Astrocyte (in vitro differentiated cells and primary cell): ENCODE results near the gene NYNRIN. TPM values are rescaled to one million over a fixed set of nuclear protein-coding genes. Genes with fewer than 3 reads are reported as not detected.
"Not testable (repeated sequence)": the region's sequence is repeated elsewhere in the genome, so short reads cannot be mapped to it uniquely, and the experiment has no call there.

Experiments
- DNase-seq: peaks from one replicate; pipeline ENCODE4 v3.0.0-alpha.2; 2010; ENCODE audit warnings: low read depth
- FAIRE-seq: peaks from 2 replicates; lab custom pipeline; 2011; peaks lifted over from hg19 to GRCh38; lab: Jason Lieb, UNC
- H2AFZ ChIP-seq: 2 replicates; pipeline ENCODE4 v1.6.0; 2012; ENCODE audit warnings: low read depth, low read length, inconsistent platforms
- H3K27ac ChIP-seq: 2 replicates; pipeline ENCODE4 v1.5.1; 2011; ENCODE audit warnings: low read depth, low read length, inconsistent platforms
- H3K27me3 ChIP-seq: 2 replicates; pipeline ENCODE4 v1.6.0; 2011; ENCODE audit warnings: low read length, inconsistent platforms; ENCODE audit not compliant: insufficient read depth
- H3K36me3 ChIP-seq: 2 replicates; pipeline ENCODE4 v1.5.1; 2011; ENCODE audit warnings: low read length, inconsistent platforms; ENCODE audit not compliant: insufficient read depth
- H3K4me1 ChIP-seq: 2 replicates; pipeline ENCODE4 v1.5.1; 2011; ENCODE audit warnings: low read length, inconsistent platforms; ENCODE audit not compliant: insufficient read depth
- H3K4me2 ChIP-seq: 2 replicates; pipeline ENCODE4 v1.6.0; 2012; ENCODE audit warnings: low read length, inconsistent platforms
- H3K4me3 ChIP-seq: 2 replicates; pipeline ENCODE4 v1.5.1; 2011; ENCODE audit warnings: low read depth, mild to moderate bottlenecking, low read length, inconsistent platforms; ENCODE audit not compliant: insufficient read depth
- H3K79me2 ChIP-seq: 2 replicates; pipeline ENCODE4 v1.6.0; 2012; ENCODE audit warnings: mild to moderate bottlenecking, low read length, inconsistent platforms; ENCODE audit not compliant: insufficient read depth
- H3K9ac ChIP-seq: 2 replicates; pipeline ENCODE4 v1.6.0; 2012; ENCODE audit warnings: mild to moderate bottlenecking, low read length, inconsistent platforms
- H3K9me3 ChIP-seq: 2 replicates; pipeline ENCODE4 v1.5.1; 2012; ENCODE audit warnings: low read depth, mild to moderate bottlenecking, low read length, inconsistent platforms; ENCODE audit not compliant: insufficient read depth
- H4K20me1 ChIP-seq: 2 replicates; pipeline ENCODE4 v1.6.0; 2012; ENCODE audit warnings: low read length, inconsistent platforms; ENCODE audit not compliant: insufficient read depth
- H3K27ac Mint-ChIP-seq: one replicate; pipeline ENCODE4 v1.8.0; 2021; ENCODE audit warnings: mild to moderate bottlenecking, mixed read lengths; ENCODE audit not compliant: unreplicated experiment
- H3K27me3 Mint-ChIP-seq: one replicate; pipeline ENCODE4 v1.8.0; 2021; ENCODE audit warnings: low read depth, mixed read lengths; ENCODE audit not compliant: unreplicated experiment
- H3K36me3 Mint-ChIP-seq: one replicate; pipeline ENCODE4 v1.8.0; 2021; ENCODE audit warnings: low read depth, mixed read lengths; ENCODE audit not compliant: unreplicated experiment
- H3K4me1 Mint-ChIP-seq: one replicate; pipeline ENCODE4 v1.8.0; 2021; ENCODE audit warnings: low read depth, mixed read lengths; ENCODE audit not compliant: unreplicated experiment
- H3K4me3 Mint-ChIP-seq: one replicate; pipeline ENCODE4 v1.8.0; 2021; ENCODE audit warnings: mild to moderate bottlenecking, moderate library complexity, mixed read lengths; ENCODE audit not compliant: unreplicated experiment
- H3K9me3 Mint-ChIP-seq: one replicate; pipeline ENCODE4 v1.8.0; 2021; ENCODE audit warnings: mild to moderate bottlenecking, mixed read lengths; ENCODE audit not compliant: unreplicated experiment
- EZH2 ChIP-seq: IDR thresholded peaks from 2 replicates; pipeline ENCODE4 v1.6.1; 2012; ENCODE audit warnings: mild to moderate bottlenecking, low read length, inconsistent platforms; ENCODE audit not compliant: insufficient read depth
- total RNA-seq: library from RNA; stranded (reverse); gene quantifications from 2 replicates; pipeline ENCODE4 v1.2.1, GENCODE V29; 2021
- TF ChIP-seq, protein P1 (sequence below): IDR thresholded peaks from 2 replicates; pipeline ENCODE4 v1.5.1; 2011; ENCODE audit warnings: low read depth, mild to moderate bottlenecking, inconsistent platforms, low read length, moderate library complexity; ENCODE audit not compliant: insufficient read depth

Gene NYNRIN
- total RNA-seq, 1 donor from 2014 or later, result 25.4 TPM

DNA sequence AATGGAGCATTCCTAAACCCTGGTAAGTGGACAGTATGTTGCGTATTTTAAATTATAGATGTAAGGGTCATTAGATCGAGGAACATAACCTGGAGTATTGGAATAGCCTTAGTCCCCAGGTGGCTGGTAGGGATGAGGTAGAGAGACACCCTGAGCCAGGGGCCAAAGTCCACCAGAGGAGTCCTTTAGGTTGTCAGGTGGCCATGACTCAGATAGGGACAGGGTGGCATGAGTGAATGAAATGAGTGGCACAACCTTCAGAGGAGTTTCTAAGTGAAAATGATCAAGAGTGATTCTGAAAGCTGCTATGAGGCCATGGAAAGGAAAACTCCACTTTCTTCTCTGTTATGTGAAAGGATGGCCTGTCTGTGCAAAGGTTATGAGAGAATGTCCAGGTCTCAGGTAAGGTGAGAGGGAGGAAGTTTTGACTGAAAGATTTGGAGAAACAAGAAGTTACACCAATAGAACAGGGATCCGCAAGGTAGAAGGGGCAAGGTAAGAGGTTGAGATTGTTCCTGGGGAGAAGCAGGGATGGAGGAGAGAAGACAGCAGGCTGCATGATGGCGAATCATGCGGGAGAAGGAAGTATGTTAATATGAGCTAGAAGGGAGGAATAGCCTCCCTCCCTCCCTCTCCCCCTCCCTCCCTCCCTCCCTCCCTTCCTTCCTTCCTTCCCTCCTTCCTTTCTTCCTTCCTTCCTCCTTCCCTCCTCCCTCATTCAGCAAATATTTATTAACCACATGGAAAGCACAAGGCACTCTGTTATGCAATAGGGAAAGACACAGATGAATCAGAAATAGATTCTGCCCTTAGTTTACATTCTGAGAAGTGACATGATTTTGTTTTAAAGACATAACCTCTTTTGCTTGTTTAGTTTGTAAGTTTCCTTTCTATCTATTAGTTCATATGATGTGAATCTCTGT, 45.0 kb upstream of the NYNRIN start:
- Mint-ChIP-seq H3K4me3 (no peak overlapping the region), H3K27me3 (peaks cover 47% of the 10 kb centered on the region), H3K4me1 (peaks cover 2% of the 10 kb centered on the region), H3K27ac (no peak overlapping the region), H3K9me3 (peaks cover 4% of the 10 kb centered on the region), H3K36me3 (no peaks in the 10 kb centered on the region)
- Histone ChIP-seq H3K27ac (no peak overlapping the region), H2AFZ (no peak overlapping the region), H3K9ac (no peak overlapping the region), H3K4me3 (no peak overlapping the region), H3K9me3 (no peaks in the 10 kb centered on the region), H3K27me3 (peaks cover 40% of the 10 kb centered on the region), H4K20me1 (no peaks in the 10 kb centered on the region), H3K4me1 (no peaks in the 10 kb centered on the region), H3K36me3 (no peaks in the 10 kb centered on the region), H3K4me2 (no peak overlapping the region), H3K79me2 (no peaks in the 10 kb centered on the region)
- FAIRE-seq (no peak), DNase-seq (peak; percentile 21)
- TF ChIP-seq, protein P1, sequence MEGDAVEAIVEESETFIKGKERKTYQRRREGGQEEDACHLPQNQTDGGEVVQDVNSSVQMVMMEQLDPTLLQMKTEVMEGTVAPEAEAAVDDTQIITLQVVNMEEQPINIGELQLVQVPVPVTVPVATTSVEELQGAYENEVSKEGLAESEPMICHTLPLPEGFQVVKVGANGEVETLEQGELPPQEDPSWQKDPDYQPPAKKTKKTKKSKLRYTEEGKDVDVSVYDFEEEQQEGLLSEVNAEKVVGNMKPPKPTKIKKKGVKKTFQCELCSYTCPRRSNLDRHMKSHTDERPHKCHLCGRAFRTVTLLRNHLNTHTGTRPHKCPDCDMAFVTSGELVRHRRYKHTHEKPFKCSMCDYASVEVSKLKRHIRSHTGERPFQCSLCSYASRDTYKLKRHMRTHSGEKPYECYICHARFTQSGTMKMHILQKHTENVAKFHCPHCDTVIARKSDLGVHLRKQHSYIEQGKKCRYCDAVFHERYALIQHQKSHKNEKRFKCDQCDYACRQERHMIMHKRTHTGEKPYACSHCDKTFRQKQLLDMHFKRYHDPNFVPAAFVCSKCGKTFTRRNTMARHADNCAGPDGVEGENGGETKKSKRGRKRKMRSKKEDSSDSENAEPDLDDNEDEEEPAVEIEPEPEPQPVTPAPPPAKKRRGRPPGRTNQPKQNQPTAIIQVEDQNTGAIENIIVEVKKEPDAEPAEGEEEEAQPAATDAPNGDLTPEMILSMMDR, result no peak
- TF ChIP-seq EZH2, result no peak

DNA sequence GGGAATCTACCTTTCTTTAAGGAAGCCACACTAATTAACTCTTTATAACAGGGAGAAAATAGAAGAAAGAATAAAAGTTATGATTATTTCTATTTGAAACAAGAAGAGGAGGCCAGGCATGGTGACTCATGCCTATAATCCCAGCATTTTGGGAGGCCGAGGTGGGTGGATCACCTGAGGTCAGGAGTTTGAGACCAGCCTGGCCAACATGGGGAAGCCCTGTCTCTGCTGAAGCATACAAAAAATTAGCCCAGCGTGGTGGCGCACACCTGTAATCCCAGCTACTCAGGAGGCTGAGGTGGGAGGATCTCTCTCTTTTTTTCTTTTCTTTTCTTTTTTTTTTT, 44.3 kb upstream of the NYNRIN start:
- not testable (repeated sequence) for DNase-seq, H3K4me2 ChIP-seq, H3K36me3 ChIP-seq, H3K4me1 Mint-ChIP-seq, H3K4me3 ChIP-seq, H3K27ac ChIP-seq, H2AFZ ChIP-seq, H3K9me3 ChIP-seq, FAIRE-seq, H3K9me3 Mint-ChIP-seq, H3K4me1 ChIP-seq, H3K36me3 Mint-ChIP-seq, H4K20me1 ChIP-seq, H3K4me3 Mint-ChIP-seq, H3K9ac ChIP-seq, H3K27ac Mint-ChIP-seq, H3K79me2 ChIP-seq
- H3K27me3 ChIP-seq, result peaks cover 36% of the 10 kb centered on the region
- H3K27me3 Mint-ChIP-seq, result peaks cover 40% of the 10 kb centered on the region

DNA sequence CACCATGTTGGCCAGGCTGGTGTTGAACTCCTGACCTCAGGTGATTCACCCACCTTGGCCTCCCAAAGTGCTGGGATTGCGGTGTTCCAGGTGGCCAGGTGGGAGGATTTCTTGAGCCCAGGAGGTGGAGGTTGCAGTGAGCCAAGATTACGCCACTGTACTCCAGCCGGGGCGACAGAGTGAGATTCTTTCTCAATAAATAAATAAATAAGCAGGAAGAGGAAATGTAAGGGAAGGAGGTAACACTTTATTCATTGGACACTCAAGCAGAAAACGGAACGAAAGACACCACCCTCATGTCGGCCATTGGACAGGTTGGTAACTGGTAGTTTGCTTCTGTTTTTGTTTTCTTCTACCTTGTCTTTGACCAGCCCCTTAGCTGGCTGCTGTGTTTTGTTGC, 43.8 kb upstream of the NYNRIN start:
- Histone ChIP-seq H4K20me1 (no peaks in the 10 kb centered on the region), H2AFZ (no peak overlapping the region), H3K27me3 (peaks cover 32% of the 10 kb centered on the region), H3K36me3 (no peaks in the 10 kb centered on the region), H3K9me3 (no peaks in the 10 kb centered on the region), H3K79me2 (no peaks in the 10 kb centered on the region), H3K9ac (no peak overlapping the region), H3K4me1 (no peaks in the 10 kb centered on the region), H3K4me2 (no peak overlapping the region), H3K4me3 (no peak overlapping the region), H3K27ac (no peak overlapping the region)
- no peak for FAIRE-seq
- Mint-ChIP-seq H3K4me1 (peaks cover 2% of the 10 kb centered on the region), H3K27me3 (peaks cover 38% of the 10 kb centered on the region), H3K9me3 (peaks cover 2% of the 10 kb centered on the region), H3K36me3 (no peaks in the 10 kb centered on the region), H3K4me3 (no peak overlapping the region), H3K27ac (no peak overlapping the region)
- no peak for DNase-seq
- TF ChIP-seq EZH2, result no peak
- TF ChIP-seq, protein P1, result no peak
